NCI-H1436 treated with DMSO at 0.1 percent for 48 hours (cell line): ENCODE results near the gene ZNRF1.
"Not testable (repeated sequence)": the region's sequence is repeated elsewhere in the genome, so short reads cannot be mapped to it uniquely, and the experiment has no call there.

ENCODE experiments used
- DNase-seq: peaks from one replicate; lab custom pipeline; 2025; lab: John Stamatoyannopoulos, UW

ZNRF1 gene

DNA sequence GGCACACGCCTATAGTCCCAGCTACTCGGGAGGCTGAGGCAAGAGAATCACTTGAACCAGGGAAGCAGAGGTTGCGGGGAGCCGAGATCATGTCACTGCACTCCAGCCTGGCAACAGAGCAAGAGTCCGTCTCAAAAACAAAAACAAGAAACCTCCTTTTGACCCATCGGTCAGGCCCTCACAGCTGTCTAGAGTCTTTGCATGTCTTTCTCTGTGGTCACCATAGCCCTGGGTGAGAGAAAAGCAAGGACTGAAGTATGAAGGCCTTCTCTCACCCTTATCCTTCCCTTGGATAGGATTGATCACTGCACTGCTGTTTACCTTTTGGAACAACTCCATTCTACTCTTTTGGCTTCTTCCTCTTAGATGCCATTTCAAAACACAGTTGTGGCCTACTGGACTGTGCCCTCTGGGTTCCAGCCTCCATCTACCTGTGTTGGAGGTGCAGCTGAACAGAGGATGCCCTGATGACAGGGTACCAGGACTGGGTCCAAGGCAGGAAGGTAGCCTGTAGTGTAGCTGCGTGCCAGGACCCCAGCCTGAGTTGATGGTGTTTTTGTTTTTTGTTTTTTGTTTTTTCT is 80.6 kb downstream of the ZNRF1 start:
- DNase-seq, result no peak

DNA sequence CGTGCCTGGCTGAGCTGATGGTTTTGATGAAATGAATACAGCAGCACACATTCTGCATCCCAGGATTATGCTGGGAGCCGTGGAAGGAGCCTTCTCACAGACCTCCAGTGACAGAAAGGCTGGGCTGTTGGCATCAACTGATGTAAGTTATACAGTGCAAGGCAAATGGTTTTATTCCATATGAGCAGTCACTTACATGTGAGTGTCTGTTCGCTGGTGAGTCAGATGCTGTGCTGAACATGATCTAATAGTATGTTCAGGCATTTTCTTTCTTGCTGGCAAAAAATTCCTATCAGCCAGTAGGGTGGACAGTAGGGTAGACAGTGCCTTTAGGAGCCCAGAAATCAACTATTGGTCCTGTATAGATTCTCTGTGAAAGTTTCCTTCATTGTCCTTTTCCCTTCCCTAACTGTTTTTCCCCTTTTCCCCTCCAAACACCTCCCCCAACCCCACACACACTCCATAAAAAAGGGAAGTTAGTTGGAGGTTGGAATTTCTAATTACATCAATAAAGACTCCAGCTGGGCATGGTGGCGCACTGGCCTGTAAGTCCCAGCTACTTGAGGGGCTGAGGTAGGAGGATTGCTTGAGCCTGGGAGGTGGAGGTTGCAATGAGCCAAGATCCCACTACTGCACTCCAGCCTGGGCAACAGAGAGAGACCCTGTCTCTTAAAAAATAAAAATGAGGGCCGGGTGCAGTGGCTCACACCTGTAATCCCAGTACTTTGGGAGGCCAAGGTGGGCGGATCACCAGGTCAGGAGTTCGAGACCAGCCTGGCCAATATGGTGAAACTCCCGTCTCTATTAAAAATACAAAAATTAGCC is 81.6 kb downstream of the ZNRF1 start:
- DNase-seq, result no peak

DNA sequence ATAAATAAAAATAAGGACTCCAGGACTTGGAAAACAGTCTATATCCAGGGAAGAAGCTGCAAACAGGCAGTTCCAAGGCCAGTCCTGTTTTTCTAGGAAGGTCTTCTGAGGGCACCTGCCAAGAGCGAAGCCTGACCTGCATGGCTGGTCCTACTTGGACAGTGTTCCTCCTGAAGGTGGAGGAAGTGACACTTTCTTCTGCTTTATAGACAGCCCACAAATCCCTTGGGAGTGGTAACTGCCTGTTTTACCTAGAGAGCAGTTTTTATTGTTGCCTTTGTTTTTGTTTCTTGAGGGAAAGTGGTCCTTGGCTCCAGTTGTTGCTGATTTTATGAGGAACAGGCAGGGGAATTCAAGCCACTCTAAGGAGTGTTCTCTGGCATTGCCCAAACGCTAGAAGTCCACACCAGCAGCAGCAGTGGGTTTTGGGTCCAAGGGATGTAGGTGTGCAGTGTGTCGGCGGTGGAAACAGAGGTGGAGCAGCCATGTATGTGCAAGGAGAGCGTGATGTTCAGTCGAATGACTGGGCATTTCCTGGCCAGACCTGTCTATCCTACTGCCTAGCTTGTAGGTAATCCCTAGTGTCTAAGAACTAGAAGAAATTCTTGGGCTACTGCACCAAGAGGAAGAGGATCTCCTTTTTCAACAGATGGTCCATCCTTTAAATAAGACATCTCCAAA is 82.5 kb downstream of the ZNRF1 start:
- DNase-seq, result no peak

DNA sequence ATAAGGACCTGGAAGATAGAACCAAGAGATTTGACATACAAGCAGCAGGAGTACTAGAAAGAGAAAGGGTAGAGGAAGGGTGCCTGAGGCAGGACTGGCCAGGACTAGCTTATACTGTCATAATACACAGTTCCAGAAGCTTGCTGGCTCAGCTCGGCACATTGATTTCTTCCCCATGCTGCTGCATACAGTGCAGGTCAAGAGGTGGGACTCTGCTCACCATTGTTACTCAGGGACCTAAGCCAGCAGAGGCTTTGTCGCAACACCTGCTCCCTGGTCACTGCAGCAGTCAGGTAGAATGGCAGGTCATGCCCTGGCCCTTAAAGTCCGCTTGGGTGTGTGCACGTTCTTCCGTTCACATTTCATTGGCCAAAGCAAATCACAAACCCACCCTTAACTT is 85.0 kb downstream of the ZNRF1 start:
- DNase-seq, result no peak

GRCh38 chr16:75085556-75085955 is 86.7 kb downstream of the ZNRF1 start:
- no peak for DNase-seq

DNA sequence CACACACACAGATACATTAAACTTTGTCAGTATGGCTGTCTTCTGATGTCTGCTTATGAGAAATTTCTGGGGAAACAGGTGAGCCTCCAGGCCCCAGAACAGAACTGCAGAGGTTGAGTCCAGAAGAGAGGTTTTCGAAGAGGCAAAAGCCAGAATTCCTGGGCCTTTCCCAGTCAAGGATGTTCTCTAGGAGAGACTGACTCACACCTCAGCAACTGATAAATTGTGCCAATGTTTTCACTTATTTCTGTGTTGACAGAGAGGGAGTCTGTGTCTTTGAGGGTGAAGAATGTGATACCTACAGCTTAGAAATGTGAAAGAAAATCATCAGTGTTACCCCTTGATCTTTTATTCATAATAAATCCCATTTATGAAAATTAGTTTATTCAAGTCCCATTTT is 87.5 kb downstream of the ZNRF1 start:
- DNase-seq, result no peak

DNA sequence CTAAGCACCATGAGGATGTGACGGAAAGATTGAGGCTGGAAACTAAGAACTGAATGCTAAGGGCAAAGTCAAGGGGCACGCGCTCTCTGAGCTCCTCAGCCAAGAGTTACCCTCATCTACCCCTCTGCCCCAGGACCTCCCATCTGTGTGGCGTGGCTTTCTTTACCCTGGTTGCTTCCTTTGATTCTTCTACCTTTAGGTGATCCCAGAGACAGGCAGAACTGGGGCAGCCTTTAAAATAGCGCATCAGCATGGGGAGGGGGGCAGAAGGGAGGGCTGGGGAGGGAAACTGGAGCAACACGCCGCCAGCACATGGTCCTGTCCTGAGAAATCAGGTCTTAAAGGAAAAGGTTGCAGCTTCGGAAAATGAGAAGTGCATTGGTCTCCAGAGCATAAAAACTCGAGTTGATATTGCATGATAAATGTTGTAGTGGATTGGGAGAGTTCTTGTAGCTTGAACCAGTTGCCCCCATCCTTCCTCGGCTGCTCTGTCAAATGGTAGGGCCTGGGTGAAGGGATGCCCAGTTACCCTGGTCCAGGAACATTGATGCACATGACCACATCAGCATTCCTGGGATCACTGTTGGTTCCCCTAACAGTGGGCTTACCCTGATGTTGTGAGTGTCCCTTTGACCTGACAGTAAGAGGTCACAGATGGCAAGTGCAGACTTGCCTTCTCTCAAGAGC is 88.0 kb downstream of the ZNRF1 start:
- DNase-seq, result no peak

DNA sequence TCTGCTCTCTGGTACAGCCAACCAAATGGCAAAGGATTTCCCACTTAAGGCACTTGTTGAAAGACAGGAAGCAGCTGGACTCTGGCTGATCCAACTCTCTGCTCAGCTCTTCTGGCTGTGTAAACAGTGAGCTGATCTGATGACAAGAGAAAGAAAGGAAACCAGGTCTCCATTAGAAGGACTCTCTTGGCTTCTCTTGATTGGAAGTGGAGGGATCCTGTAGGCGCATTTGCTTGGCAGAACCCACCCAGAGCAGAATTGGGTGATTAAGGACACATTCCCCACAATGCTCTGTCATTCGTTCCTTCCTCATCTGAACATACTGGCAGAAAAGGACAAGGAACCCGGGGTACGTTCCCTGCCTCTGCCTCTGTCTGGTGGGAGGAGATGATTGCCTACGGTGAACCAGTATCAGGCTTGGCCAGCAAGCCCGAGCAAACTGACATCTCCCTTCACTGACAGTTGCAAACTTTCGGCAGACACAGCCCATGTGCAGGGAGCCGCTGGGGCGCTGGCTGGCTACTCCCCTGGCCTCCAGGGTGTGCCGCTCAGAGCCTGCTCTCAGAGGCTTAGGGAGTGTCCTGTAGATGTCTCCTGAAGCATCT is 88.7 kb downstream of the ZNRF1 start:
- DNase-seq, result peak; percentile 86

GRCh38 chr16:75088216-75088615 is 89.4 kb downstream of the ZNRF1 start:
- no peak for DNase-seq

- DNase-seq, result no peak
Observed at GRCh38 chr16:75088934-75089333, 90.1 kb downstream of the ZNRF1 start.

- no peak for DNase-seq
Observed at GRCh38 chr16:75089486-75090202, 90.8 kb downstream of the ZNRF1 start.

GRCh38 chr16:75090899-75091298 is 92.1 kb downstream of the ZNRF1 start:
- DNase-seq, result not testable (repeated sequence)

DNA sequence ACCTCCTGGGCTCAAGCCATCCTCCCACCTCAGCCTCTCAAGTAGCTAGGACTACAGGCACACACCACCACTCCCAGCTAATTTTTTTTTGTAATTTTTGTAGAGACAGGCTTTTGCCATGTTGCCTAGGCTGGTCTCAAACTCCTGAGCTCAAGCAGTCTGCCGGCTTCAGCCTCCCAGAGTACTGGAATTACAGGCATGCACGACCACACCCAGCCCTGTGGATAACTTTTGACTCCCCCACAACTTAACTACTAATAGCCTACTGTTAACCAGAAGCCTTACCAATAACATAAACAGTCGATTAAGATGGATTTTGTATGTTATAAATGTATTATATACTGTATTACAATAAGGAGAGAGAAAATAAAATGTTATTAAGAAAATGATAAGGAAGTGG is 92.8 kb downstream of the ZNRF1 start:
- DNase-seq, result not testable (repeated sequence)

DNA sequence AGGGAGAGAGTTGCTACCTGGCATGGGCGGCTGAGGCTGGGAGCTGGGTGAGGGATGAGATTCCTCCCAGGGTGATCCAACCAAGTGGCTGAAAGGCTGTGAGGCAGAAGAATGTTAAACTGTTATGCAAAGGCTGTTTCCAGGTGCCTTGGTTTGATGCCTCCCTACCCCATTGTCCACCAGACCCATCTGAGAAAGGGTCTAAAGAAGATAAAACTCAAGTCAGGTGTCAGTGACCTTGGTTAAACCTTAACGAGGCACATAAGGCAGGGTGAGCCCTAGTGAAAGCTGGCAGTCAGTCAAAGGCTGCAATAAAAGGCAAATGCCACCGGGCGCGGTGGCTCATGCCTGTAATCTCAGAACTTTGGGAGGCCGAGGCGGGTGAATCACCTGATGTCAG is 94.0 kb downstream of the ZNRF1 start:
- no peak for DNase-seq

DNA sequence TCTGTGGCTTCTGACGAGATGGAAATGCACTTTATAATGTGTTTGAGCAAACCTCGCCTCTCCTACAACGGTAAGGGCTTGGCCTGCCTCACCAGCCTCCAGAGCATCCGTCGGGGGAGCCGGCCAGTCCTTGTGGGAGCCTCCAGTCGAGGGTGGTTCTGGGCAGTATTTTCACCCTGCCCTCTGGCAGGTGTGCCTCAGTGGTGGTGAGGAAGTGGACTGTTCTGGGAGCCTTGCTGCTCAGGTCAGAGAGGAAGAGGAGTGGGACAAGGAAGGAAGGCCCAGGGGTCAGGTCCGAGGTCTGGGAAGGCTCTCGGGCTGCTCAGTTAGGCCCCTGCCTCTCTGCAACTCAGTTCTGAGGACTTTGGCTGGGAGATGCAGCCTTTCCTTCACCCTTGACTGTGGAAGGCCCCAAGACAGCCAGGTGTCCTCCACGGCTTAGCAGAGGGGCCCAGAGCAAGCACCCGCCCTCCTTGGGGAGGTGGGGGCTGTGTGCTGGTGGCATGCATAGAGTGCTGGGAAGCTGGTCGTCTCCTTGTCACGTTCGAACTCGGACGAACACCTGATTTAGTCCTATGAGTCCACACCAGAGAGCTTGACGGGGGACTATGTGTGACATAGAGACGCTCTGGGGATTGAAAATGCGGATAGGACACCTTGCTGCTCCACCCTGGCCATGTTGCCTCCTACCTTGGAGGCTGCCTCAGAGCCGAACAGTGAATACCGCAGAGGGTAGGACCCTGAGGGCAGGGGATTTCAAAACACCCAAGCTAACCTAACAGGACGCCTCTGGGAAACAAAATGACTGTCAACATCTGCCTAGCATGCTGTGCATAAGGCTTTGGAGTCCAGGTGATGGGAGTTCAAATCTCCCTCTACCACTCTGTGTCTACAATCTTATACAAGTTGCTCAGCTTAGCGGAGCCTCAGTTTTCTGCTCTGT is 95.0 kb downstream of the ZNRF1 start:
- DNase-seq, result no peak

DNA sequence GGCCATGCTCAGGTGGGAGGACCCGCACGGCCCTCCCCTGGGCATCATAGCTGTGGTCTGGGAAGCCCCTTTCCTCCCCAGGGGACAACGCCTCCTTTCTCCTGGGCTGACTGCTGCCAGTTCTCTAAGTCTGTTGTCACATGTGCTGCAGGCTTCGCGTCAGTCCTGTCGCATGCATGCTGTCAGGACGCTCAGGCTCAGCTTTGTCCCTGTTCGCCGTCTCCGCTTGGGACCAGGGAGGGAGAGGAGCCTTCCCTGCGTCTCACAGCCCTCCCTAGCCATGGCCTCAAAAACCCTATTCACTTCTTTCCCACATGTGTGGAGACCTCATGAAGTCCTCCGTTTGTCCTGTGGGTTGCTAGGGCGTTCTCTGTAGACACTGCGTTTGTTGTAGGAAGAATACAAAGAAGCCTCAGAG is 96.4 kb downstream of the ZNRF1 start:
- no peak for DNase-seq

DNA sequence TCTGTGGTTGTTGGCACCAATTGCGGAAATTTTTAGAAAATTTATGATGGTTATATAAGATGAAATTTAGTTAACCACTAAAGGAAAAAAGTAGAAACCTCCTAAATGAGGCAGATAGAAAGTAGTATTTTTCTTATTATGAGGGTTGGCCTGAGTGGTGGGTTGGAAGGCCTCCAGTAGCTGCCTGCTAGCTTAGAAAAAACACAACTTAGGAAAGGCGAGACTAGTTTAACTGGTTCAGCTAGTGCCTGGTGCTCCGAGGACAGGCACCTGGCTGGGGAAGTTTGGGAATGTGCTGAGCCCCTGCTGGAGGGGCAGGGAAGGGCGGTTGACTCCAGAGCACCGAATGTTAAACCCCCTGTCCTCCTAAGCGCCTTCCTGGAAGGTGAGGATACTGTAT is 97.8 kb downstream of the ZNRF1 start:
- DNase-seq, result no peak

- no peak for DNase-seq
Observed at GRCh38 chr16:75097191-75097761, 98.5 kb downstream of the ZNRF1 start.

- no peak for DNase-seq
Observed at GRCh38 chr16:75097941-75098901, 99.4 kb downstream of the ZNRF1 start.
